NAMALWA (cell line): ENCODE measurements around the gene ANKRD44.
A peak's percentile ranks its signal among the peaks of the same experiment; 100 is the strongest.

Source experiments
- DNase-seq: peaks from one replicate; pipeline ENCODE4 v3.0.0-alpha.2; 2015; ENCODE audit warnings: low spot score

ANKRD44 gene

GRCh38 chr2:196957881-196958525 is 352.6 kb downstream of the ANKRD44 start:
- DNase-seq: no peak

- DNase-seq: no peak
Observed at GRCh38 chr2:196957442-196957841, 353.1 kb downstream of the ANKRD44 start.

GRCh38 chr2:196956069-196956468 is 354.5 kb downstream of the ANKRD44 start:
- no peak for DNase-seq

DNA sequence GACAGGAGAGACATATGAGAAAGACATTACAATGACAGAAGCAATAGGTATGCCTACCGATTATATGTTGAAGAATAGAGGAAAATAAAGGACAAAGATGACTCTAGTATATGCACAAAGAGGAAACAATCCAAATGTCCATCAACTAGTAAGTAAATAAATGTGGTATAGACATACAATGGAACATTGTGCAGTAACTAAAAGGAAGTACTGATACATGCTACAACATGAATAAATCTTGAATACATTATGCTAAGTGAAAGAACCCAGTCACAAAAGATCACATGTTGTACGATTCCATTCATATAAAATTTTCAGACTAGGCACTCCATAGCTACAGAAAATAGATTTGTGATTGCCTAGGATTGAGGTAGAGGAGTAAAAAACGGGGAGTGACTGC is 355.5 kb downstream of the ANKRD44 start:
- DNase-seq: no peak

GRCh38 chr2:196954001-196954400 is 356.6 kb downstream of the ANKRD44 start:
- DNase-seq: no peak

GRCh38 chr2:196952936-196953335 is 357.6 kb downstream of the ANKRD44 start:
- no peak for DNase-seq

- no peak for DNase-seq
Observed at GRCh38 chr2:196951973-196952372, 358.6 kb downstream of the ANKRD44 start.

GRCh38 chr2:196949116-196949515 is 361.5 kb downstream of the ANKRD44 start:
- DNase-seq: no peak

- peak; percentile 31 for DNase-seq
Observed at GRCh38 chr2:196944570-196944969, 366.0 kb downstream of the ANKRD44 start.

- DNase-seq: no peak
Observed at GRCh38 chr2:196941398-196942078, 369.0 kb downstream of the ANKRD44 start.

DNA sequence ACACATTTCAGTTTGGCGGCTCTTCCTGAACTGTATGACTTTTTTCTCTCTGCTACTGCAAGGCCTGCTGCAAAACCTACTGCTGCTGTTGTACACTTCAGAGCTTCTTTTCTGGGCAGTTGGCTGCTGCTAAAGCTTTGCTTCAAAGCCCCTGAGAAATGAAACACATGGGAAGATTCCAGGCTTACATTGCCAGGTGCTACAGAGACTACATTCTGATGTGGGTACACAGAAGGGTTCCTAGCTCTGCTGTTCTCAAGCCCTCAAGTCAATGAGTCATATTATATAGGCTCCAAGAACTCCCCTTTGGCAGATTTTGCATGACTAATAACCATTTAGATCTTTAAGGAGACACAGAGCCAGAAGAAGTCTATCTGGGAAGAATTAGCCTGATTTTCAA is 371.2 kb downstream of the ANKRD44 start:
- DNase-seq: no peak
